Measurements from ENCODE around the gene WDR26.

WDR26 gene

DNA sequence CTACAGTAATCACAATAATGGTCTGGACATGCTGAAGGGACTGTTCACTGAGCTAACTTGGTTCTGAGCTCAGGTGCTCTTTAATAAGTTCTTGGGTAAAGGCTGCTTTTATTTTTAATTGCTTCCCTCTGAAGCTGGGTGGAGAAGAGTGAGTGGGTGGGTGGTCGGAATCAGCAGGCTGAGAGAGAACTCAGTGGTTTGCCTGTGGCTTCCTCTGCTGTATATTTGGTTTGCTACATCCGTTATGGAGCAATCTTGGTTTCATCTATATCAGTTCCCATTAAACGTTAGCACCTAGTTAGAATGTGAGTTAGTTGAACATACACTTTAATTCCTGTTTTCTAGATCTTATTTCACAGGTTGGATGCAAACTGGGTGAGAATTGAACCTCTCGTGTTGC, 54.6 kb downstream of the WDR26 start:
- no peaks in the 10 kb centered on the region for H3K27me3 ChIP-seq (ENCODE audit: insufficient read depth, insufficient read length)
- no peaks in the 10 kb centered on the region for H3K9me3 ChIP-seq (ENCODE audit: insufficient read depth, low read length)
- TF ChIP-seq SUZ12 (IDR thresholded peaks at IDR 0.05; ENCODE audit: extremely low read depth, insufficient read depth, insufficient read length) (no peak), YY1 (IDR thresholded peaks at IDR 0.05; ENCODE audit: insufficient read depth, insufficient read length) (no peak), ZNF274 (IDR thresholded peaks at IDR 0.05; ENCODE audit: low read depth, low read length) (no peak)
- no peak for DNase-seq (ENCODE audit: low read depth, low spot score)
- peaks cover 39% of the 10 kb centered on the region for H3K36me3 ChIP-seq (ENCODE audit: insufficient read depth, insufficient read length, low read length)
- no peak overlapping the region for H3K9ac ChIP-seq (ENCODE audit: insufficient read length, low read depth)
- H3K4me1 ChIP-seq (ENCODE audit: insufficient read depth, insufficient read length), result no peaks in the 10 kb centered on the region
- no peak overlapping the region for H3K4me3 ChIP-seq (ENCODE audit: insufficient read length, low read depth)

DNA sequence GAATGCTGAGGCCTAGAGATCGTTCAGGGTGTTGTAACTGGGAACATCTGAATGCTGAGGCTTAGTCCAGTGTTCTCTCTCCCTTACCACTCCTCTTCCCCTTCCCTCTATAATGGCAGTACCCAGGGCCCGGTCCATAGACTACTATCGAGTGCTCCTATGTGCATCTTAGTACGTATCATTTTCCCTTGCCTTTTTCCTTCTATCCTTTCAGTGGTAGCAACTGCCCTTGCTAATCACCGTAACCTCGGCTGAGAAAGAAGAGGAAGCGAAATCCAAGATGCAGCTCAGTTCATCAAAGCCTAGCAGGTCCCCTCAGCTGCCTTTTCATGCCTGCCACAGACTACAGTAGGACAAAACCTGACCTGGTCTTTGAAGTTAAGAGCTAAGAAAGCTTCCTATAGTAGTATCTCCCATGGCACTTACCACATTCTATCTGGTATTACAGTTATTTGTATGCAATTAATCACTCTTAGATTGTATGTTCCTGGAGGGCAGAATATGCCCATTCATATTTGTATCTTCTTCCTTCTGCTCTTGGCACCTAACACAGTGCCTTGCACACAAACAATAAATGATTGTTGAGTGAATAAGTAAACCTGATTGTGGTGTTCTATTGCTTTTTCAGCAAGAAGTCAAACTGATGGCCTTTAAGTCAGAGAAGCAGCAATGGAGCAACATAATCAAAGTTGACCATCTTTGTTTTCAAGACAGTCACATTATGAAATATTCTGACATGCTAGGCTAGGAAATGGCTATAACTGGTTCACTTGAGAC, 55.6 kb downstream of the WDR26 start:
- H3K9ac ChIP-seq (ENCODE audit: insufficient read length, low read depth), result no peak overlapping the region
- H3K9me3 ChIP-seq (ENCODE audit: insufficient read depth, low read length), result no peaks in the 10 kb centered on the region
- peaks cover 43% of the 10 kb centered on the region for H3K36me3 ChIP-seq (ENCODE audit: insufficient read depth, insufficient read length, low read length)
- H3K4me1 ChIP-seq (ENCODE audit: insufficient read depth, insufficient read length), result no peaks in the 10 kb centered on the region
- H3K4me3 ChIP-seq (ENCODE audit: insufficient read length, low read depth), result no peak overlapping the region
- DNase-seq (ENCODE audit: low read depth, low spot score), result no peak
- TF ChIP-seq YY1 (IDR thresholded peaks at IDR 0.05; ENCODE audit: insufficient read depth, insufficient read length) (no peak), SUZ12 (IDR thresholded peaks at IDR 0.05; ENCODE audit: extremely low read depth, insufficient read depth, insufficient read length) (no peak), ZNF274 (IDR thresholded peaks at IDR 0.05; ENCODE audit: low read depth, low read length) (no peak)
- no peaks in the 10 kb centered on the region for H3K27me3 ChIP-seq (ENCODE audit: insufficient read depth, insufficient read length)

DNA sequence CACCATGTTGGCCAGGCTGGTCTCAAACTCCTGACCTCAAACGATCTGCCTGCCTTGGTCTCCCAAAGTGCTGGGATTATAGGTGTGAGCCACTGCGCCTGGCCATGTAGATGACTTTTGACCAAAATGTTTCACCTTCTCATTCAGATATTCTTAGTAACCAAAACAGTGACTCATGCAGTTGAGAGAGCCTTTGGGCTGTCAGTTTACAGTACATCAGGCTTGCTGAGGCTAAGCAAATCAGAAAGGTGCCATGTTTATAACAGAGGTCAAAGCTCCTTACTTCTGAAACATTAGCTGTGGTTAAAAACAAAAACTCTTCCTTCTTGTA, 57.0 kb downstream of the WDR26 start:
- Histone ChIP-seq H3K4me3 (ENCODE audit: insufficient read length, low read depth) (no peak overlapping the region), H3K9ac (ENCODE audit: insufficient read length, low read depth) (no peak overlapping the region), H3K36me3 (ENCODE audit: insufficient read depth, insufficient read length, low read length) (peaks cover 50% of the 10 kb centered on the region), H3K4me1 (ENCODE audit: insufficient read depth, insufficient read length) (no peaks in the 10 kb centered on the region), H3K27me3 (ENCODE audit: insufficient read depth, insufficient read length) (no peaks in the 10 kb centered on the region), H3K9me3 (ENCODE audit: insufficient read depth, low read length) (no peaks in the 10 kb centered on the region)
- DNase-seq (ENCODE audit: low read depth, low spot score), result no peak
- no peak for TF ChIP-seq YY1 (IDR thresholded peaks at IDR 0.05; ENCODE audit: insufficient read depth, insufficient read length)
- no peak for TF ChIP-seq ZNF274 (IDR thresholded peaks at IDR 0.05; ENCODE audit: low read depth, low read length)
- no peak for TF ChIP-seq SUZ12 (IDR thresholded peaks at IDR 0.05; ENCODE audit: extremely low read depth, insufficient read depth, insufficient read length)

DNA sequence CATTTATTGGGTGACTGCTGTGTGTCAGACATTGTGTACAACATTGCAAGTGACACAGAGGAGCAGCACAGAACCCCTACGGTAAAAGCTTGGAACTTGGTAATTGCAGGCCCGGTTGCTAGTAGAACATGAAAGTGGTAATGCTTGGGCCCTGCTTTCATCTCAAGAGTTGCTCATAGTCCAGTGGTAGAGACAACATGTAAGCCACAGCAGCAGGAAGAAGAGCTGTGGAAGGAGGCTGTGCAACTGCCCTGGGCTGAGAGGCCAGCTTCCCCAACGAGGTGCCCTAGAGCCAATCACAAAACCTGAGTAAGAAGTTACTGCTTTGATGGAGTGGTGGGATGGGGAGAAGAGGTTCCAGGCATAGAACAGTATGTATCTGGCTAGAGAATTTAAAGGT, 59.5 kb downstream of the WDR26 start:
- Histone ChIP-seq H3K36me3 (ENCODE audit: insufficient read depth, insufficient read length, low read length) (peaks cover 71% of the 10 kb centered on the region), H3K4me3 (ENCODE audit: insufficient read length, low read depth) (no peak overlapping the region), H3K9ac (ENCODE audit: insufficient read length, low read depth) (no peak overlapping the region), H3K4me1 (ENCODE audit: insufficient read depth, insufficient read length) (no peaks in the 10 kb centered on the region), H3K9me3 (ENCODE audit: insufficient read depth, low read length) (no peaks in the 10 kb centered on the region), H3K27me3 (ENCODE audit: insufficient read depth, insufficient read length) (no peaks in the 10 kb centered on the region)
- TF ChIP-seq ZNF274 (IDR thresholded peaks at IDR 0.05; ENCODE audit: low read depth, low read length) (no peak), SUZ12 (IDR thresholded peaks at IDR 0.05; ENCODE audit: extremely low read depth, insufficient read depth, insufficient read length) (no peak)
- no peak for DNase-seq (ENCODE audit: low read depth, low spot score)

DNA sequence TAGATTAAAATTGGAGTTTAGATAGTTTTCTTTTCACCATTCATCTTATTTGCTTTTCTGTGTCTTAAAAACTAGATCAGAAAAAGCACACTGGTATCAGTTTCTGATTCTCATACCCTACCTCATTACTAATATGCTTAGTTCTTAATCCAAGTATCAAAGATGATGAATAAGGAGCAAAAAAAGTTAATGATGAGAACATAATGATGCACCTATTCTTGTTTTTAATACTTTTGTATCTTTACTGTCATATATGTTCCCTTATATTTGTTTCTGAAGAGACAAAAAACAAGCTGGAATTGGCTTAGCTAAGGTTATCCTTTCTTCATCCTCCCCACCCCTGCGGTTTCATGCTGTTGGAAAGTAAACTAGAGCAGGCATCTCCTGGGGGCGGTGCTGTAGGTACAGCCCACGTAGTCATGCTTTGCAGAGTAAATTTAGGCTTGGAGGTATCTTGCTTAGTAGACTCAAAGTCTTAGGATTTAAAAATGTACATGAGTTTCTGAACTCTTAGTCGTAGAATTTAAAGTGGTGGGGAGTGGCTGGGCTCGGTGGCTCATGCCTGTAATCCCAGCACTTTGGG, 61.5 kb downstream of the WDR26 start:
- no peak overlapping the region for H3K4me3 ChIP-seq (ENCODE audit: insufficient read length, low read depth)
- no peaks in the 10 kb centered on the region for H3K27me3 ChIP-seq (ENCODE audit: insufficient read depth, insufficient read length)
- H3K4me1 ChIP-seq (ENCODE audit: insufficient read depth, insufficient read length), result no peaks in the 10 kb centered on the region
- TF ChIP-seq YY1 (IDR thresholded peaks at IDR 0.05; ENCODE audit: insufficient read depth, insufficient read length), result no peak
- no peak for TF ChIP-seq SUZ12 (IDR thresholded peaks at IDR 0.05; ENCODE audit: extremely low read depth, insufficient read depth, insufficient read length)
- no peak for TF ChIP-seq ZNF274 (IDR thresholded peaks at IDR 0.05; ENCODE audit: low read depth, low read length)
- no peak for DNase-seq (ENCODE audit: low read depth, low spot score)
- H3K9ac ChIP-seq (ENCODE audit: insufficient read length, low read depth), result no peak overlapping the region
- peaks cover 84% of the 10 kb centered on the region for H3K36me3 ChIP-seq (ENCODE audit: insufficient read depth, insufficient read length, low read length)
- no peaks in the 10 kb centered on the region for H3K9me3 ChIP-seq (ENCODE audit: insufficient read depth, low read length)

DNA sequence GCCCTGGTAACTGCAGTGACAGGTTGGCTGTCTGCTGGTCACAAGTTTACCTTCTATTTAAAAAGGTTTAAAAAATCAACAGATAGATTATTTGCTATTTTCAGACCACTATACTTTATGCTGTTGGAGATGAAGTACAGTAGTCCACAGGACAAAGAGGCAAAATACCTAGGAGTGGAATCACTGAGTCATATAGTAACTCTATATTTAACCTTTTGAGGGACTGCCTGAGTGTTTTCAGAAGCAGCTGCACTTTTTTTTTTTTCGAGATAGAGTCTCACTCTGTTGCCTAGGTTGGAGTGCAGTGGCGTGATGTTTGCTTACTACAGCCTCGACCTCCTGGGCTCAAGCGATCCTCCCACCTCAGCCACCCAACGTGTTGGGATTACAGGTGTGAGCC, 66.2 kb downstream of the WDR26 start:
- Histone ChIP-seq H3K4me1 (ENCODE audit: insufficient read depth, insufficient read length) (no peaks in the 10 kb centered on the region), H3K36me3 (ENCODE audit: insufficient read depth, insufficient read length, low read length) (peaks cover 83% of the 10 kb centered on the region), H3K4me3 (ENCODE audit: insufficient read length, low read depth) (no peak overlapping the region), H3K9ac (ENCODE audit: insufficient read length, low read depth) (no peak overlapping the region), H3K9me3 (ENCODE audit: insufficient read depth, low read length) (no peaks in the 10 kb centered on the region), H3K27me3 (ENCODE audit: insufficient read depth, insufficient read length) (no peaks in the 10 kb centered on the region)
- TF ChIP-seq ZNF274 (IDR thresholded peaks at IDR 0.05; ENCODE audit: low read depth, low read length), result no peak
- TF ChIP-seq SUZ12 (IDR thresholded peaks at IDR 0.05; ENCODE audit: extremely low read depth, insufficient read depth, insufficient read length), result no peak
- TF ChIP-seq YY1 (IDR thresholded peaks at IDR 0.05; ENCODE audit: insufficient read depth, insufficient read length), result no peak
- no peak for DNase-seq (ENCODE audit: low read depth, low spot score)

DNA sequence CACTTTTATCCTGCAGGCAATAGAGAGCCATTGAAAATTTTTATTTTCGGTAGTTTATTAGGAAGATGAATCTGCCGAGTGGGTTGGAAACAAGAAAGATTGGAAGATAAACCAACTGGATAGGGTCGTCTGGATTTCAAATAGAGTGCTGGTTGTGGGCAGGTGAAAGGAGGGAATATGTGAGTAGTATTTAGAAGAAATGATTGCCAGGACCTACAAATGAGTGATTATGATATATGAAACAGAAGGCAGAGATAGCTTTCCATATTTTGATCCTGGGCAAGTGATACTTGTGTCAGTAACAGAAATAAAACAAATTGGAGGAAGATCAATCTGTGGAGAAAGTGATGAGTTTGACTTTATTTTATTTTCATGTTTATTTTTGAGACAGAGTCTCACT, 75.4 kb downstream of the WDR26 start:
- no peaks in the 10 kb centered on the region for H3K4me1 ChIP-seq (ENCODE audit: insufficient read depth, insufficient read length)

More for the DNA sequence above, 75.4 kb downstream of the WDR26 start:
- peaks cover 23% of the 10 kb centered on the region for H3K36me3 ChIP-seq (ENCODE audit: insufficient read depth, insufficient read length, low read length)
- no peaks in the 10 kb centered on the region for H3K27me3 ChIP-seq (ENCODE audit: insufficient read depth, insufficient read length)
- TF ChIP-seq ZNF274 (IDR thresholded peaks at IDR 0.05; ENCODE audit: low read depth, low read length) (no peak), SUZ12 (IDR thresholded peaks at IDR 0.05; ENCODE audit: extremely low read depth, insufficient read depth, insufficient read length) (no peak), YY1 (IDR thresholded peaks at IDR 0.05; ENCODE audit: insufficient read depth, insufficient read length) (no peak)
- no peak overlapping the region for H3K4me3 ChIP-seq (ENCODE audit: insufficient read length, low read depth)
- no peak for DNase-seq (ENCODE audit: low read depth, low spot score)
- no peak overlapping the region for H3K9ac ChIP-seq (ENCODE audit: insufficient read length, low read depth)
- no peaks in the 10 kb centered on the region for H3K9me3 ChIP-seq (ENCODE audit: insufficient read depth, low read length)

All from NT2/D1 (cell line).